H1 (cell line): ENCODE results near the gene RAVER2. TPM values are rescaled to one million over a fixed set of nuclear protein-coding genes. Genes with fewer than 3 reads are reported as not detected.

ENCODE experiments used
- CTCF ChIA-PET: fragments of 300-600 bp; sonication (Branson Sonifier 250); formaldehyde crosslinking; loops from one replicate; lab custom pipeline; 2021; ENCODE audit not compliant: partially characterized antibody; lab: Charles Lee
- POLR2A ChIA-PET: fragments of 300-600 bp; sonication (Branson Sonifier 250); formaldehyde crosslinking; loops from one replicate; lab custom pipeline; 2021; ENCODE audit warnings: inconsistent platforms; ENCODE audit not compliant: partially characterized antibody; lab: Charles Lee
- DNase-seq, 2 experiments: peaks; one replicate each; pipeline versions ENCODE4 v3.0.0 to v3.0.0-alpha.2; 2010 to 2022; ENCODE audit warnings: low spot score in 2 of 2, low read depth in 1 of 2, mixed read lengths in 1 of 2
- FAIRE-seq: peaks from 2 replicates; lab custom pipeline; 2011; peaks lifted over from hg19 to GRCh38; lab: Jason Lieb, UNC
- H2AFZ ChIP-seq: 2 replicates; pipeline ENCODE4 v1.8.1; 2012; ENCODE audit warnings: low read length, inconsistent platforms
- H2AK5ac ChIP-seq: 2 replicates; pipeline ENCODE4 v1.6.1; 2013; ENCODE audit warnings: low read depth, low read length
- H2BK120ac ChIP-seq: replicated peaks from 2 replicates; pipeline ENCODE3; 2013; ENCODE audit warnings: low read depth, low read length, inconsistent platforms
- H2BK12ac ChIP-seq: 2 replicates; pipeline ENCODE4 v1.6.1; 2013; ENCODE audit warnings: low read depth, low read length
- H2BK15ac ChIP-seq: 2 replicates; pipeline ENCODE4 v1.6.1; 2013; ENCODE audit warnings: low read length
- H2BK20ac ChIP-seq: 2 replicates; pipeline ENCODE4 v1.6.1; 2013; ENCODE audit warnings: low read length
- H2BK5ac ChIP-seq: 2 replicates; pipeline ENCODE4 v1.6.1; 2013; ENCODE audit warnings: low read depth, low read length
- H3K14ac ChIP-seq: 2 replicates; pipeline ENCODE4 v1.6.1; 2013; ENCODE audit warnings: inconsistent platforms; ENCODE audit not compliant: insufficient read length
- H3K18ac ChIP-seq: 2 replicates; pipeline ENCODE4 v1.6.1; 2013; ENCODE audit warnings: low read length; ENCODE audit errors: extremely low read depth
- H3K23ac ChIP-seq: 2 replicates; pipeline ENCODE4 v1.6.1; 2013; ENCODE audit warnings: inconsistent platforms; ENCODE audit not compliant: insufficient read length
- H3K23me2 ChIP-seq: 2 replicates; pipeline ENCODE4 v1.6.1; 2013; ENCODE audit warnings: low read depth, low read length
- H3K27ac ChIP-seq: 2 replicates; pipeline ENCODE4 v1.6.1; 2011; ENCODE audit warnings: low read depth, low read length, inconsistent platforms
- H3K27me3 ChIP-seq, 4 experiments: replicated peaks in 1 of 4; 1 replicate in 1 of 4; 2 replicates in 3 of 4; pipeline versions ENCODE4 v1.6.1 to v1.8.1; 2011 to 2013; ENCODE audit warnings: low read length in 3 of 4, mild to moderate bottlenecking in 3 of 4, inconsistent platforms in 2 of 4, mixed read lengths in 2 of 4, moderate library complexity in 1 of 4; ENCODE audit not compliant: control insufficient read depth in 3 of 4, insufficient read depth in 3 of 4; ENCODE audit errors: extremely low read depth in 1 of 4
- H3K36me3 ChIP-seq, 4 experiments: 2 replicates each; pipeline versions ENCODE4 v1.6.1 to v1.8.1; 2011 to 2013; ENCODE audit warnings: mild to moderate bottlenecking in 4 of 4, low read length in 3 of 4, moderate library complexity in 2 of 4, control low read depth in 1 of 4, inconsistent platforms in 1 of 4; ENCODE audit not compliant: insufficient read depth in 4 of 4, control insufficient read depth in 2 of 4
- H3K4ac ChIP-seq: replicated peaks from 2 replicates; pipeline ENCODE3; 2013; ENCODE audit warnings: low read length, low read depth, mixed read lengths, inconsistent platforms; ENCODE audit not compliant: insufficient read length
- H3K4me1 ChIP-seq, 4 experiments: replicated peaks in 1 of 4; 1 replicate in 1 of 4; 2 replicates in 3 of 4; pipeline versions ENCODE4 v1.6.1 to v1.8.1; 2011 to 2013; ENCODE audit warnings: low read length in 3 of 4, inconsistent platforms in 2 of 4, mixed read lengths in 1 of 4; ENCODE audit not compliant: insufficient read depth in 4 of 4, control insufficient read depth in 3 of 4
- H3K4me2 ChIP-seq, 2 experiments: 2 replicates each; pipeline versions ENCODE4 v1.6.1 to v1.8.1; 2011 to 2013; ENCODE audit warnings: low read depth in 2 of 2, low read length in 2 of 2, control low read depth in 1 of 2, inconsistent platforms in 1 of 2, mild to moderate bottlenecking in 1 of 2; ENCODE audit not compliant: insufficient read depth in 1 of 2
- H3K4me3 ChIP-seq, 4 experiments: fragments of 200-600, 300-600 bp in 1 of 4; sonication (generic), shearing (Covaris generic), sonication (Bioruptor Twin) in 1 of 4; 2 replicates each; pipeline versions ENCODE4 v1.5.1 to v1.8.1; 2011 to 2016; ENCODE audit warnings: low read length in 4 of 4, low read depth in 3 of 4, control low read depth in 2 of 4, inconsistent platforms in 2 of 4, mild to moderate bottlenecking in 2 of 4, mixed read lengths in 1 of 4, moderate library complexity in 1 of 4; ENCODE audit not compliant: insufficient read depth in 2 of 4; ENCODE audit errors: extremely low read depth in 1 of 4
- H3K56ac ChIP-seq: replicated peaks from 2 replicates; pipeline ENCODE3; 2013; ENCODE audit warnings: low read depth, mild to moderate bottlenecking, mixed read lengths, low read length, inconsistent platforms; ENCODE audit not compliant: insufficient read length
- H3K79me1 ChIP-seq: 2 replicates; pipeline ENCODE4 v1.6.1; 2013; ENCODE audit warnings: low read depth, low read length, control low read depth
- H3K79me2 ChIP-seq, 2 experiments: 2 replicates each; pipeline versions ENCODE4 v1.6.1 to v1.8.1; 2012 to 2013; ENCODE audit warnings: low read length in 2 of 2, mild to moderate bottlenecking in 2 of 2, inconsistent platforms in 1 of 2; ENCODE audit not compliant: insufficient read depth in 2 of 2, control insufficient read depth in 1 of 2
- H3K9ac ChIP-seq, 4 experiments: replicated peaks in 1 of 4; 1 replicate in 1 of 4; 2 replicates in 3 of 4; pipeline versions ENCODE4 v1.6.1 to v1.8.1; 2011 to 2013; ENCODE audit warnings: low read depth in 3 of 4, low read length in 3 of 4, control low read depth in 2 of 4, mild to moderate bottlenecking in 2 of 4, moderate library complexity in 2 of 4, inconsistent platforms in 1 of 4; ENCODE audit errors: extremely low read depth in 1 of 4
- H3K9me3 ChIP-seq, 2 experiments: 2 replicates each; pipeline versions ENCODE4 v1.6.1 to v1.8.1; 2012 to 2013; ENCODE audit warnings: mild to moderate bottlenecking in 2 of 2, moderate library complexity in 2 of 2, control low read depth in 1 of 2, inconsistent platforms in 1 of 2, low read depth in 1 of 2, low read length in 1 of 2, mixed read lengths in 1 of 2; ENCODE audit not compliant: insufficient read depth in 2 of 2
- H4K20me1 ChIP-seq, 2 experiments: replicated peaks in 1 of 2; 2 replicates each; pipeline versions ENCODE3 to v1.8.1; 2011 to 2013; ENCODE audit warnings: inconsistent platforms in 2 of 2, low read length in 2 of 2, mild to moderate bottlenecking in 1 of 2; ENCODE audit not compliant: insufficient read depth in 2 of 2, control insufficient read depth in 1 of 2
- H4K5ac ChIP-seq: 2 replicates; pipeline ENCODE4 v1.6.1; 2013; ENCODE audit warnings: low read length, low read depth, mixed read lengths, inconsistent platforms; ENCODE audit not compliant: insufficient read length
- H4K8ac ChIP-seq: 2 replicates; pipeline ENCODE4 v1.8.0; 2013; ENCODE audit warnings: mild to moderate bottlenecking, moderate library complexity, low read length, inconsistent platforms; ENCODE audit not compliant: insufficient read depth; ENCODE audit errors: extremely low read depth
- H4K91ac ChIP-seq: replicated peaks from 2 replicates; pipeline ENCODE3; 2013; ENCODE audit warnings: low read length, mixed read lengths, inconsistent platforms; ENCODE audit not compliant: insufficient read length
- CTBP2 ChIP-seq: IDR thresholded peaks from 2 replicates; pipeline ENCODE4 v1.7.0; 2011; ENCODE audit warnings: borderline replicate concordance, mild to moderate bottlenecking, moderate library complexity, mixed read lengths, low read length; ENCODE audit not compliant: insufficient read depth, insufficient read length
- E2F6 ChIP-seq: IDR thresholded peaks from 2 replicates; pipeline ENCODE4 v1.6.1; 2012; ENCODE audit warnings: inconsistent platforms
- SIRT6 ChIP-seq: IDR thresholded peaks from one replicate; pipeline ENCODE4 v1.7.1; 2012; ENCODE audit warnings: low read length, inconsistent platforms
- TCF12 ChIP-seq: IDR thresholded peaks from 2 replicates; pipeline ENCODE4 v1.6.1; 2011; ENCODE audit warnings: low read depth, mild to moderate bottlenecking, low read length
- WGBS, 2 experiments: shearing (Covaris generic) in 1 of 2; methylation state at CpG; one replicate each; pipeline versions ENCODE4 v1.1.6 to v1.1.7; 2013 to 2015; ENCODE audit warnings: low lambda C conversion rate in 2 of 2, mixed read lengths in 2 of 2, inconsistent platforms in 1 of 2, low coverage in 1 of 2, missing lambda C conversion rate in 1 of 2; ENCODE audit not compliant: insufficient replicate concordance in 2 of 2, insufficient coverage in 1 of 2, insufficient read length in 1 of 2; ENCODE audit errors: extremely low coverage in 1 of 2, missing lambda C conversion rate in 1 of 2; 5-methylcytosine and 5-hydroxymethylcytosine counted together
- polyA plus RNA-seq, 7 experiments: library from polyadenylated mRNA; depleted of rRNA in 3 of 7; stranded (reverse) in 5 of 7; unstranded in 2 of 7; fragments of >200 nt in 5 of 7; fragments of 200-250 nt in 2 of 7; gene quantifications; 1 replicate in 5 of 7; 2 replicates in 1 of 7; 4 replicates in 1 of 7; pipeline versions ENCODE4 v1.2.1 to v1.2.3, GENCODE V29; 2011 to 2013; ENCODE audit warnings: missing spikeins in 2 of 7, mixed read lengths in 2 of 7
- total RNA-seq: library from RNA; stranded (reverse); fragmentation: NEBNext Ultra II Directional; extraction: Animal tissue kit (Norgen Biotek cat#: 25700); gene quantifications from 2 replicates; pipeline ENCODE4 v1.2.1, GENCODE V29; 2021

Gene RAVER2
- total and polyA plus RNA-seq, 2 of the 8 experiments (the other 6 are each of a cell fraction or from before 2014, with no cell fraction given): 10.5 to 19.5 TPM

- ChIA-PET POLR2A (no interaction called here), CTCF (no interaction called here)
- Histone ChIP-seq H3K9ac (no peak overlapping the region), H4K91ac (no peak overlapping the region), H3K23me2 (no peaks in the 10 kb centered on the region), H4K20me1 (peaks cover 0 to 2% of the 10 kb centered on the region in 2 experiments), H3K9me3 (no peaks in the 10 kb centered on the region), H3K4me2 (no peak overlapping the region), H3K4me1 (no peaks in the 10 kb centered on the region), H4K8ac (no peak overlapping the region), H3K56ac (no peak overlapping the region), H2AK5ac (no peak overlapping the region), H2BK120ac (no peak overlapping the region), H3K27ac (no peak overlapping the region), H2AFZ (no peak overlapping the region), H2BK15ac (no peak overlapping the region), H2BK20ac (no peak overlapping the region), H3K36me3 (peaks cover 0 to 12% (median 3%) of the 10 kb centered on the region in 4 experiments; a peak in 3 of 8 replicates), H2BK12ac (no peak overlapping the region), H3K79me1 (no peaks in the 10 kb centered on the region), H4K5ac (no peak overlapping the region), H3K4ac (no peak overlapping the region), H3K4me3 (no peak overlapping the region), H3K23ac (no peak overlapping the region), H3K18ac (no peak overlapping the region), H3K27me3 (no peaks in the 10 kb centered on the region), H3K14ac (no peak overlapping the region), H2BK5ac (no peak overlapping the region), H3K79me2 (no peaks in the 10 kb centered on the region; a peak in 1 of 4 replicates)
- 94% methylated on average over 2 of the region's 2 CpGs; no CpG with 5 or more reads in 1 of the 2 experiments for WGBS, 2 experiments
- FAIRE-seq (no peak), DNase-seq (no peak)
- TF ChIP-seq E2F6 (no peak), CTBP2 (no peak), TCF12 (no peak), SIRT6 (no peak)
Observed at GRCh38 chr1:64769971-64770370, 25.1 kb downstream of the RAVER2 start.
